Panc1 (cell line): ENCODE measurements around the gene CROCC2.

Source experiments
- CTCF ChIP-seq: fragments of 450-650 bp; IDR thresholded peaks from 2 replicates; pipeline ENCODE4 v1.5.1; 2017; ENCODE audit warnings: mild to moderate bottlenecking
- POLR2AphosphoS5 ChIP-seq: IDR thresholded peaks from 2 replicates; pipeline ENCODE4 v1.6.1; 2012; ENCODE audit warnings: mild to moderate bottlenecking, low read depth, low read length, moderate library complexity
- REST ChIP-seq, 2 experiments: IDR thresholded peaks; 2 replicates each; pipeline ENCODE4 v1.6.1; 2011 to 2012; ENCODE audit warnings: low read depth in 2 of 2, control low read depth in 1 of 2, low read length in 1 of 2, mild to moderate bottlenecking in 1 of 2, moderate library complexity in 1 of 2; ENCODE audit not compliant: insufficient read depth in 1 of 2
- SIN3A ChIP-seq: IDR thresholded peaks from 2 replicates; pipeline ENCODE4 v1.6.1; 2012; ENCODE audit warnings: low read depth, mild to moderate bottlenecking, low read length, moderate library complexity, borderline replicate concordance; ENCODE audit not compliant: insufficient read depth

DNA sequence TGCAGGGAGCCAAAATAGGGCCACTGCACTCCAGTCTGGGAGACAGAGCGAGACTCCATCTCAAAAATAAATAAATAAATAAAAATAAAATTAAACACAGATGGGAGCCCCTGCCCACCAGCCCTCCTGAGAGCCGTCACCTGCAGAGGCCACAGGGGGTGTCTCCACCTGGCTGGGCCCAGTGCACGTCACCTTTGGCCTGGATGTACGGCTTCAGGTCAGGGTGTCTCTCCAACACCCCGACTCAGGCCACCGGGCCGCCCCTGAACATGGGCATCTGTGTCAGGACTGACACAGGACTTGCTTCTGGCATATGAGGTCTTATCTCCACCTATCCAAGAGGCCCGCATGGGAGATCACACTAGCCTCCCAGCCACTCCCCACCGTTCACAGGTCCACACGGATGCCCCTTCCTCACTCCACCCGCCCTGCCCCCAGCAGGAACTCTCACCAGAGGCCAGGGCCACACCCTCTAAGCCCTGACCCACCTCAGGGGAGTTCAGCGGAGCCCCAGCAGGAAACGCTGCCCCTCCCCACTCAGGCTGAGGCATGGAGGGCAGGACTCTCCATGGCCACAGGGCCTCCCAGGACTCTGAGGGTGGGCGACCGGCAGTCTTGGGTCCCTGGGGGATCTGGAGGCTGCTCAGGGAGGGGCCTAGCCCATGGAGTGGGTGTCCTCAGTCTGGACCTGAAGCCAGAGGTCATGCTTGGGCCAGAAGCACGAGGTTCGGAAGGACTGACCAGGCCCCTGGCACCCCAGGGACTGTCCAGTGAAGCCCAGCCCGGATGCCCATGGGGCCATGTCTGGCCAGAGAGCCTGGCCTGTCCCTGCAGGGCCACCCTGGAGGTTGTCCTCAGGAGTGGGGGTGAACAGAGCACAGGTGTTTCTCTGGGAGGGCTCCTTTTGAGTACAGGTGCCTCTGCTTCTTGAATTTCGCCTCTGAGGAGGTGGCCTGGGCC, 1.6 kb upstream of the CROCC2 start:
- no peak for TF ChIP-seq REST (IDR thresholded peaks at IDR 0.05; ENCODE audit: insufficient read depth in 1 of 2, low read depth in 2 of 2, low read length in 1 of 2)
- no peak for TF ChIP-seq CTCF
- TF ChIP-seq SIN3A, result no peak
- no peak for TF ChIP-seq POLR2AphosphoS5
